Posterior vena cava (tissue), 2 donors: Measurements from ENCODE around the gene TMUB1. TPM values are rescaled to one million over a fixed set of nuclear protein-coding genes. Genes with fewer than 3 reads are reported as not detected.

ENCODE experiments used
- DNase-seq: peaks from one replicate; pipeline ENCODE4 v3.0.0-alpha.2; 2020; ENCODE audit warnings: low spot score
- intact Hi-C, 2 donors: fragments of 100-400 bp; cut with DNase I; formaldehyde crosslinking; loops; one replicate each; pipeline versions ENCODE4 v1.14.1 to v1.14.2; 2022 to 2023
- total RNA-seq, 2 donors: library from RNA; stranded (reverse); fragmentation: NEBNext Ultra II Directional; extraction: Animal tissue kit (Norgen Biotek cat#: 25700); gene quantifications; one replicate each; pipeline ENCODE4 v1.2.1, GENCODE V29; 2021
- donor health status: DM: yes; HTN: yes; CAD: no.
- donor health status: DM: yes; HTN: yes; CAD: no.

The TMUB1 gene
- total RNA-seq, 2 donors from 2014 or later: 27.4 to 27.7 TPM

GRCh38 chr7:151078233-151079040 is 4.9 kb downstream of the TMUB1 start:
- DNase-seq: no peak
- intact Hi-C loops: no loop called here

DNA sequence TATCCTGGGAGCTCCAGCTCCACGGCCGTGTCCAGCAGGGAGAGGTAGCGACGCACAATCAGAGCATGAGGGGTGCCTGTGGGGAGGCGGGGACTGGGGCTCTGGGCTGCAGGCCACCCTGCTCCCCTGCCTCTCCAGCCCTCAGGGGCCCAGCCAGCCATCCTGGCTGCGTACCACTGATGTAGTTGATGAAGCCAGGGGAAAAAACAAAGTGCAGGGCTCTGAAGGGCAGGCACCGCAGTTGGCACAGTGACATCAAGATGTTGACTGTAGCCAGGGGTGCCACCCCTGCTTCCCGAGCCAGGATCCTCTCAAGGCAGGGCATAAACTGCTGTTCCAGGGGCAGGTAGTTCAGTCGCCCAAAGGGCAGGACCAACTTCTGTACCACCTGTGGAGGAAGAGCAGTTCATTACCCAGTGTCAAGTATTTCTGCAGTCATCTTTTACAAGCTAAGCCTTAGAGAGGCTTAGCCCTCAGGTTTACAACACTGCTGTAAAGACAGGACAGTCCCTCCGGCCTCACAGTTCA is 5.5 kb downstream of the TMUB1 start:
- intact Hi-C loops: no loop called here

DNA sequence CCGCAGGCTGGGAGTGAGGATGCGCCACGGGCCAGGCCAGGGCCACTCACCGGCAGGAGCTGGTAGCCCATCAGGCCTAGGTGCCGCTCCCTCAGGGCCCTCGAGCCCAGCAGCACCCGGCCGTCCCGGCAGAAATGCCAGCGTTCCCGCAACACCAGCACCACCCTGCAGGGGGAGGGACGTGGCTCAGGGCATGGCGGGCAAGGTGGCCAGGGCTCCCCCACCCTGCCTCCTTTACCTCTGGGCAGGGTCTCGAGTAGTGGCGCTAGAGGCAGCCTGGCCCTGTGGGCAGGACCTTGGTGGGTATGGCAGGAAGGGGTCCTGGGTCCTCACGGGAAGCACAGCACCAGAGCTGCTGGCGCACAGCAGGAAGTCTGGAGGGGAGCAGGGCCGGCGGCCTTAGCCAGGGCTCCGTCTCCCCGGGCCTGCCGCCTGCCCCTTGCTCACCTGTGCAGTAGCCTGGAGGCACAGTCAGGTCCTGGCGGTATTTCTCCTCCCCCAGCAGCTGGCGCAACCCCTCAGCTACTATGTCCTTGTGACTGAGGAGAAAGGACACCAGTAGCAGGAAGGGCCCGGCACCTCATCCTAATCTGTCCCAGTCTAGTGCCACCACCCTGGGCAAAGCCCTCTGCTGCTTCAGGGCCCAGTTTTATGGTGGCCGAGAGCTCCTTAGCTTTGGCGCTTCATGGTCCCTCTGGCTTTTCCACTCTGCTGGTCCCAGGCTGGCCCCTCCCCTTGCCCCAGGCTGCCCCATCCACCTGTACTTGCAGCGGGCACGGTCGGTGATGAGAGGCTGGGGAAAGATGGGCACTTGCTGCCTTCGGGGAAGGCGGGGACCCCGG is 6.2 kb downstream of the TMUB1 start:
- DNase-seq: no peak
- intact Hi-C loops: no loop called here

More for the DNA sequence above, 5.5 kb downstream of the TMUB1 start:
- DNase-seq: no peak

DNA sequence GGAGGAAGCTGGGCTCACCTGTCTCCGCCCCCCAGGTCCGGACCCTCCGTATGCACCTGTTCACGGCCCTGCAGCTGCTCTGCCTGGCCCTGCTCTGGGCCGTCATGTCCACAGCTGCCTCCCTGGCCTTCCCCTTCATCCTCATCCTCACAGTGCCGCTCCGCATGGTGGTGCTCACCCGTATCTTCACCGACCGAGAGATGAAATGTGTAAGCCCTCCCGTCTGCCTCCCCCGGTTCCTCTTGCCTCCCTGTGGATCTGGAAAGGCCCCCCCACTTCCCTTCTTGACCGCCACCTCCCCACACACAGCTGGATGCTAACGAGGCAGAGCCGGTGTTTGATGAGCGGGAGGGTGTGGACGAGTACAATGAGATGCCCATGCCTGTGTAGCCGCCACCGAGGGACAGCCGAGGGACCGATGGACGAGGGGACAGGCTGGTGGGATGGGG is 7.3 kb downstream of the TMUB1 start:
- intact Hi-C loops: no loop called here
- no peak for DNase-seq

DNA sequence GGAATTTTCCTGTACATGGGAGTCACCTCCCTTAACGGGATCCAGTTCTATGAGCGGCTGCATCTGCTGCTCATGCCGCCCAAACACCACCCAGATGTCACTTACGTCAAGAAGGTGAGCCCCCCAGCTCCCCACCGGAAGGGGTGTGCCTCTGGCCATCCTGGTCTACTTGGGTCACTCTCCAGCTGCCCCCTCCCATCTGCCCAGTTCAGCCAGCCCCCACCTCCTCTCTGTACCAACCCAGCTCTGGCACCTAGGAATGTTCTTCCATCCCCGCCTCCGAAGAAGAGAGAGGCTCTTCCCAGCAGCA is 7.7 kb downstream of the TMUB1 start:
- DNase-seq: no peak
- intact Hi-C loops: no loop called here

DNA sequence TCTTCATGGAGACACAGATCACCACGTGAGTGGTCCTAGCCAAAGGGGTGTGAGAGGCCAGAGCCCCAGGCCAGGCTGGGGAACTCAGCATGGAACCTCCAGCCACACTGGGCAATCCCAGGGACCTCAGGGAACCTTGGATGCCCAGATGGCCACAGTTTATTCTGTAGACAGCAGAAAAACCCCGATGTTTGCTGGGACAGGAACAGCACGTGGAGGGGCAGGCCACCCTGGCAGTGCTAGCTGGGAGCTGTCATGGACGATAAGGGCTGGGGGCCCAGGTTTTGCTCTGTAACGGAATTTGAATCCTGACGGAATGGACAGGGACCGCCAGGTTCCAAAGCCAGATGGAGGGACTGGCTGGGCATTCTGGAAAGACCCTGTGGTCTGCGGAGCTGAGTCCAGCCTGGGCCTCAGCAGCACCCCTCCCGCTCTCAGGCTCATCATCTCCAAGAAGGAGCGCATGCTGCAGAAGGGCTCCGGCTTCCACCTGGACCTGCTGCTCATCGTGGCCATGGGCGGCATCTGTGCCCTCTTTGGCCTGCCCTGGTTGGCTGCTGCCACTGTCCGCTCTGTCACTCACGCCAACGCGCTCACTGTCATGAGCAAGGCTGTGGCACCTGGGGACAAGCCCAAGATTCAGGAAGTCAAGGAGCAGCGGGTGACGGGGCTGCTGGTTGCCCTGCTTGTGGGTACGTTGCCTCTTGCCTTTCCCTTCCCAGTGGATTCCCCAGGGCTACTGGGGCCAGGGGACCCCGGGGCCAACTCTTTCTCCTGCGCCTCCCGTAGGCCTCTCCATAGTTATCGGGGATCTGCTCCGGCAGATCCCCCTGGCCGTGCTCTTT is 8.3 kb downstream of the TMUB1 start:
- intact Hi-C loops: no loop called here
- no peak for DNase-seq

GRCh38 chr7:151073990-151074389 is 9.3 kb downstream of the TMUB1 start:
- intact Hi-C loops: no loop called here
- no peak for DNase-seq

DNA sequence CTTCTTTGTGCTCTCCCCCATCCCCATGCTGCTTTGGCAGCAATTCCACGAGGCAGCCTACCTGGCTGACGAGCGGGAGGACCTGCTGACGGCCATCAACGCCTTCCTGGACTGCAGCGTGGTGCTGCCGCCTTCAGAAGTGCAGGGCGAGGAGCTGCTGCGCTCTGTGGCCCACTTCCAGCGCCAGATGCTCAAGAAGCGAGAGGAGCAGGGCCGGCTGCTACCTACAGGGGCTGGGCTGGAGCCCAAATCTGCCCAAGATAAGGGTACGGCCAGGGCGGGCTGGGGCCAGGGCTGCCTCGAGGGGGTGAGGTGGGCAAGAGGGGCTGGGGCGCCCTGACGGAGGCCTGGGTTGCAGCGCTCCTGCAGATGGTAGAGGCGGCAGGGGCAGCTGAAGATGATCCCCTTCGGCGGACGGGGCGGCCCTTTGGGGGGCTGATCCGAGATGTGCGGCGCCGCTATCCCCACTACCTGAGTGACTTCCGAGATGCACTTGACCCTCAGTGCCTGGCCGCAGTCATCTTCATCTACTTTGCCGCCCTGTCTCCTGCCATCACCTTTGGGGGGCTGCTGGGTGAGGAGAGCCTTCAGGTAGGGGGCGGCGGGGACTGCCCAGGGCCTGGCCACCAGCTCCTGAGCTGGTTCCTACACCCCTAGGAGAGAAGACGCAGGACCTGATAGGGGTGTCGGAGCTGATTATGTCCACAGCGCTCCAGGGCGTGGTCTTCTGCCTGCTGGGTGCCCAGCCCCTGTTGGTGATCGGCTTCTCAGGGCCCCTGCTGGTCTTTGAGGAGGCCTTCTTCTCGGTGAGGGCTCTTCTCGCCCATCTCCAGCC is 12.0 kb downstream of the TMUB1 start:
- intact Hi-C loops: no loop called here
- no peak for DNase-seq

DNA sequence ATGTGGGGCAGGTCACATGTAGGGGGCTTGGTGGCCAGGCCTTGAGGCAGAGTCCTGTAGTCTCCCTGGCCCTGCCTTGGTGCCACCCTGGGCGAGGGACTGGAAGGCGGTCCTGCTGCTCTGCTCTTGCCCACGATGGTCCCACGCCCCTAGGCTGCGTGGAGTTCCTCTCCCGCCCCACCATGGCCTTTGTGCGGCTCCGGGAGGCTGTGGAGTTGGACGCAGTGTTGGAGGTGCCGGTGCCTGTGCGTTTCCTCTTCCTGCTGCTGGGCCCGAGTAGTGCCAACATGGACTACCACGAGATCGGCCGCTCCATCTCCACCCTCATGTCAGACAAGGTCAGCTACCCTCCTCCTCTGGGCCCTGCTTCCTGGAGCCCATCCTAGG is 12.7 kb downstream of the TMUB1 start:
- DNase-seq: no peak
- intact Hi-C loops: no loop called here

DNA sequence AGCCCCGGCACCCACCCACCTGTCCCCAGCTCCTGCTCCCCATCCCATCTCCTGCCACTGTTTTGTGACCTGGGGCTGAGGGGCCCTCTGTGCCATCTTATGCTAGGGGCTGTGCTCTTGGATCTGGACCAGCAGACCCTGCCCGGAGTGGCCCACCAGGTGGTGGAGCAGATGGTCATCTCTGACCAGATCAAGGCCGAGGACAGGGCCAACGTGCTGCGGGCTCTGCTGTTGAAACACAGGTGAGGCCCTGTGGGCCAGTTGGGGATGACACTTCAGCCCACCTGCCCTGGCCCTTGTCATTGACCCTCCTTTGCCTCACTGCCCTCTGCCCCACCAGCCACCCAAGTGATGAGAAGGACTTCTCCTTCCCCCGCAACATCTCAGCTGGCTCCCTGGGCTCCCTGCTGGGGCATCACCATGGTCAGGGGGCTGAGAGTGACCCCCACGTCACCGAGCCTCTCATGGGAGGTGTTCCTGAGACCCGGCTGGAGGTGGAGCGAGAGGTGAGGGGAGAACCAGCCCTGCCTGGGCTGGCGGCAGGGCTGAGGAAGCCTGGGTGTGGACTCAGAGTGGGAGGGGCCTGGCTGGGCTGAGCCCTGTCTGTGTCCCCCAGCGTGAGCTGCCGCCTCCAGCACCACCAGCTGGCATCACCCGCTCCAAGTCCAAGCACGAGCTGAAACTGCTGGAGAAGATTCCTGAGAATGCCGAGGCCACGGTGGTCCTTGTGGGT is 13.3 kb downstream of the TMUB1 start:
- intact Hi-C loops: no loop called here

GRCh38 chr7:151068069-151068773 is 15.1 kb downstream of the TMUB1 start:
- intact Hi-C loops: no loop called here
- DNase-seq: no peak

More for the DNA sequence above, 13.3 kb downstream of the TMUB1 start:
- no peak for DNase-seq

DNA sequence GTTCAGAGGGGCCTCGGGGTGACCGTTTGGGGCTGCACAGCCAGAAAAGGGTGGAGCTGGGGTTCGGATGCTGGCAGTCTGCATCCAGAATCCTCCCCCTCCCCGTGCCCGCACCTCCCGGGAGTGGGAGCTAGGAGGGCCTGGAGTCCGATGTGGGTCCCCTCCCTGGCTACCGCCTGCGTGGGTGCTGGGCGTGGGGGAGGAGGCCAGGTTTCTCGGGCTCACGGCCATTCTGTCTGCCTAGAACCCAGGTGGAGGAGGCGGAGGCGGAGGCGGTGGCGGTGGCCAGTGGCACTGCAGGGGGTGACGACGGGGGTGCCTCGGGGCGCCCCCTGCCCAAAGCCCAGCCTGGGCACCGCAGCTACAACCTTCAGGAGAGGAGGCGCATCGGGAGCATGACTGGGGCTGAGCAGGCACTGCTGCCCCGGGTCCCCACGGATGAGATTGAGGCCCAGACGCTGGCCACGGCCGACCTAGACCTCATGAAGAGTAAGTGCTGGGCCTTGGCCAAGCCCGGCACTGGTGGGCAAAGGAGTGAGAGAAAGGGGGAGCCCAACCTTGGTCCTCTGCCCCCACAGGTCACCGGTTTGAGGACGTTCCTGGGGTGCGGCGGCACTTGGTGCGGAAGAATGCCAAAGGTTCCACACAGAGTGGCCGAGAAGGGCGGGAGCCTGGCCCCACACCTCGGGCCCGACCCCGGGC is 16.9 kb downstream of the TMUB1 start:
- no peak for DNase-seq
- intact Hi-C loops: no loop called here

DNA sequence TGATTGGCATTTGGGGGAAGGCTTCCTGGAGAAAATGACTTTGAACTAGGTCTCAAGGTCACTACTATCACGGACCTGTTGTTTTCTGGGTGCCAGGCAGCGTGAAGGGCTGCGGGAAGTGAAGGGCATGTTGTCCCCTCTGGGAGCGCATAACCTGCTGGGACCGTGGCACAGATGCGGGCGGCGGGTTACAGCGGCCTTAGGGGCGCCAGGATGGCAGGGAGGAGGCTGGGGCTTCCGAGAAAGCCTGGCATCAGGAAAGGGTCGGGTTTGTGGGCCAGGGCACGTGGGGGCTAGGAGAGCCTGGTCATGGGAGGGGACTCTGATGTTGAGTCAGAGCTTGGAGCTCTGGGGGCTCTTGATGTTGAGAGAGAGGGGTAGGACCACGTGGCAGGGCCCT is 17.8 kb downstream of the TMUB1 start:
- DNase-seq: no peak
- intact Hi-C loops: no loop called here

GRCh38 chr7:151064993-151065392 is 18.3 kb downstream of the TMUB1 start:
- no peak for DNase-seq
- intact Hi-C loops: no loop called here

DNA sequence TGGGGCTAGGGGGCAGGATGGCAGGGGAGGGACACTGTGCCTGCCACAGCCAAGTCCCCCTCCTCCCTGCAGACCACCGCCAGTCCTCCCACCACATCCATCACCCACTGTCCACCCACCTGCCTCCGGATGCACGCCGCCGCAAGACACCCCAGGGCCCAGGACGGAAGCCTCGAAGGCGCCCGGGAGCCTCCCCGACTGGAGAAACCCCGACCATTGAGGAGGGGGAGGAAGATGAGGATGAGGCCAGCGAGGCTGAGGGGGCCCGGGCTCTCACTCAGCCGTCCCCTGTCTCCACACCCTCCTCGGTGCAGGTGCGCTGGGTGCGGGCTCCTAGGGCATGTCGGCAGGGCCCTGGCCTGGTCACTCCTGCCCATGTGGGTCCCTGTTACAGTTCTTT is 18.8 kb downstream of the TMUB1 start:
- DNase-seq: no peak
- intact Hi-C loops: no loop called here

- intact Hi-C loops: no loop called here
- DNase-seq: no peak
Observed at GRCh38 chr7:151063212-151063561, 20.1 kb downstream of the TMUB1 start.
